ENCODE data around the gene FSHR.
A peak's percentile ranks its signal among the peaks of the same experiment; 100 is the strongest.

Gene FSHR

GRCh38 chr2:49177194-49177593, 22.9 kb upstream of the FSHR start:
- DNase-seq (ENCODE audit: low read depth) = no peak
- no peak for TF ChIP-seq CTCF (conservative IDR thresholded peaks at IDR 0.05; ENCODE audit: low read length)
- H3K4me3 ChIP-seq (ENCODE audit: low read length) = no peak overlapping the region

GRCh38 chr2:49175831-49176230, 21.5 kb upstream of the FSHR start:
- no peak for DNase-seq (ENCODE audit: low read depth)
- no peak overlapping the region for H3K4me3 ChIP-seq (ENCODE audit: low read length)
- no peak for TF ChIP-seq CTCF (conservative IDR thresholded peaks at IDR 0.05; ENCODE audit: low read length)

- no peak overlapping the region for H3K4me3 ChIP-seq (ENCODE audit: low read length)
- DNase-seq (ENCODE audit: low read depth) = no peak
- TF ChIP-seq CTCF (conservative IDR thresholded peaks at IDR 0.05; ENCODE audit: low read length) = no peak
Measured at GRCh38 chr2:49174750-49175149, 20.4 kb upstream of the FSHR start.

- H3K4me3 ChIP-seq (ENCODE audit: low read length) = no peak overlapping the region
- TF ChIP-seq CTCF (conservative IDR thresholded peaks at IDR 0.05; ENCODE audit: low read length) = no peak
- no peak for DNase-seq (ENCODE audit: low read depth)
Measured at GRCh38 chr2:49167131-49167530, 12.8 kb upstream of the FSHR start.

GRCh38 chr2:49165662-49166061, 11.3 kb upstream of the FSHR start:
- TF ChIP-seq CTCF (conservative IDR thresholded peaks at IDR 0.05; ENCODE audit: low read length) = no peak
- H3K4me3 ChIP-seq (ENCODE audit: low read length) = no peak overlapping the region
- no peak for DNase-seq (ENCODE audit: low read depth)

- TF ChIP-seq CTCF (conservative IDR thresholded peaks at IDR 0.05; ENCODE audit: low read length) = no peak
Measured at GRCh38 chr2:49164729-49165128, 10.4 kb upstream of the FSHR start.

GRCh38 chr2:49162151-49162550, 7.8 kb upstream of the FSHR start:
- DNase-seq (ENCODE audit: low read depth) = peak; percentile 24
- no peak for TF ChIP-seq CTCF (conservative IDR thresholded peaks at IDR 0.05; ENCODE audit: low read length)
- H3K4me3 ChIP-seq (ENCODE audit: low read length) = no peak overlapping the region

More at GRCh38 chr2:49164729-49165128, 10.4 kb upstream of the FSHR start:
- H3K4me3 ChIP-seq (ENCODE audit: low read length) = no peak overlapping the region
- no peak for DNase-seq (ENCODE audit: low read depth)
